ENCODE results near the gene CDC25B.

CDC25B gene

DNA sequence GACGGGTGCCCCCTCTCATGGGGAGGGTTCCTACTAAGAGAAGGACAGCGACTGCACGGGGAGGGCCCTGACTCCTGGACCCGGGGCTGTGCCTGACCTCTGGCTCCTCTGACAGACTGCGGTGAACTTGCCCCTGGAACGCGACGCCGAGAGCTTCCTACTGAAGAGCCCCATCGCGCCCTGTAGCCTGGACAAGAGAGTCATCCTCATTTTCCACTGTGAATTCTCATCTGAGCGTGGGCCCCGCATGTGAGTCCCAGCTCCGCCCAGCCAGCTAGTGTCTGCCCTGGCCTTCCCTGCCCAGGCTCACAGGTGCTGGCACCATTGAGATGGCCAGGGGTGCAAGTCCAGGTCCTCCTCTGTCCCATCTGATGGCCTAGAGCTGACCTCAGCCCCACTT is 7.2 kb downstream of the CDC25B start (continued):
- TF ChIP-seq PPARA (CRISPR knock-in tag; IDR thresholded peaks at IDR 0.05; ENCODE audit: borderline replicate concordance) (no peak), RARB (CRISPR knock-in tag; IDR thresholded peaks at IDR 0.05) (no peak), ZNF70 (CRISPR knock-in tag; IDR thresholded peaks at IDR 0.05) (no peak), BACH2 (CRISPR knock-in tag; IDR thresholded peaks at IDR 0.05; ENCODE audit: borderline replicate concordance) (no peak), TCF4 (CRISPR knock-in tag; IDR thresholded peaks at IDR 0.05; ENCODE audit: borderline replicate concordance) (no peak)

DNA sequence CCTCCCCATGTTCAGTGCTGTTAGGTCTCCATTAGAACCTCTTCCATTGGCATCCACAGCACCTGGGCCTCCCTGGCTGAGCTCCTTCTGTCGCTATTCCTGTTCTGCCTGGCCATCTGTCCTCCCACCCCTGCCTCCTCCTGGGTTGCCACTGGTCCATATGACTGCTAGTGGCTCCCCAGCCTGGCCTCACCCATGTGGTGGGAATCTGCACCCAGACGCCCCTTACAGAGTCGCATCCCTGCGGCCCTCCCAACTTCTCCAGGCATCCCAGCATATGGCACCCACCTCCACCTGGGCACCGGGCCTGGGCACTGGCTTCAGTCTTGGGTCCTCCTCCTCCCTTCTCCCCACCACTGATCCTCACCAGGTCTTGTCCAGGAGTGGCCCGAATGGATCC is 7.7 kb downstream of the CDC25B start:
- TF ChIP-seq, protein P1, sequence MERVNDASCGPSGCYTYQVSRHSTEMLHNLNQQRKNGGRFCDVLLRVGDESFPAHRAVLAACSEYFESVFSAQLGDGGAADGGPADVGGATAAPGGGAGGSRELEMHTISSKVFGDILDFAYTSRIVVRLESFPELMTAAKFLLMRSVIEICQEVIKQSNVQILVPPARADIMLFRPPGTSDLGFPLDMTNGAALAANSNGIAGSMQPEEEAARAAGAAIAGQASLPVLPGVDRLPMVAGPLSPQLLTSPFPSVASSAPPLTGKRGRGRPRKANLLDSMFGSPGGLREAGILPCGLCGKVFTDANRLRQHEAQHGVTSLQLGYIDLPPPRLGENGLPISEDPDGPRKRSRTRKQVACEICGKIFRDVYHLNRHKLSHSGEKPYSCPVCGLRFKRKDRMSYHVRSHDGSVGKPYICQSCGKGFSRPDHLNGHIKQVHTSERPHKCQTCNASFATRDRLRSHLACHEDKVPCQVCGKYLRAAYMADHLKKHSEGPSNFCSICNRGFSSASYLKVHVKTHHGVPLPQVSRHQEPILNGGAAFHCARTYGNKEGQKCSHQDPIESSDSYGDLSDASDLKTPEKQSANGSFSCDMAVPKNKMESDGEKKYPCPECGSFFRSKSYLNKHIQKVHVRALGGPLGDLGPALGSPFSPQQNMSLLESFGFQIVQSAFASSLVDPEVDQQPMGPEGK (CRISPR knock-in tag; IDR thresholded peaks at IDR 0.05; ENCODE audit: borderline replicate concordance), result no peak
- no peak for TF ChIP-seq OSR1 (CRISPR knock-in tag; IDR thresholded peaks at IDR 0.05)
- TF ChIP-seq, protein P2, sequence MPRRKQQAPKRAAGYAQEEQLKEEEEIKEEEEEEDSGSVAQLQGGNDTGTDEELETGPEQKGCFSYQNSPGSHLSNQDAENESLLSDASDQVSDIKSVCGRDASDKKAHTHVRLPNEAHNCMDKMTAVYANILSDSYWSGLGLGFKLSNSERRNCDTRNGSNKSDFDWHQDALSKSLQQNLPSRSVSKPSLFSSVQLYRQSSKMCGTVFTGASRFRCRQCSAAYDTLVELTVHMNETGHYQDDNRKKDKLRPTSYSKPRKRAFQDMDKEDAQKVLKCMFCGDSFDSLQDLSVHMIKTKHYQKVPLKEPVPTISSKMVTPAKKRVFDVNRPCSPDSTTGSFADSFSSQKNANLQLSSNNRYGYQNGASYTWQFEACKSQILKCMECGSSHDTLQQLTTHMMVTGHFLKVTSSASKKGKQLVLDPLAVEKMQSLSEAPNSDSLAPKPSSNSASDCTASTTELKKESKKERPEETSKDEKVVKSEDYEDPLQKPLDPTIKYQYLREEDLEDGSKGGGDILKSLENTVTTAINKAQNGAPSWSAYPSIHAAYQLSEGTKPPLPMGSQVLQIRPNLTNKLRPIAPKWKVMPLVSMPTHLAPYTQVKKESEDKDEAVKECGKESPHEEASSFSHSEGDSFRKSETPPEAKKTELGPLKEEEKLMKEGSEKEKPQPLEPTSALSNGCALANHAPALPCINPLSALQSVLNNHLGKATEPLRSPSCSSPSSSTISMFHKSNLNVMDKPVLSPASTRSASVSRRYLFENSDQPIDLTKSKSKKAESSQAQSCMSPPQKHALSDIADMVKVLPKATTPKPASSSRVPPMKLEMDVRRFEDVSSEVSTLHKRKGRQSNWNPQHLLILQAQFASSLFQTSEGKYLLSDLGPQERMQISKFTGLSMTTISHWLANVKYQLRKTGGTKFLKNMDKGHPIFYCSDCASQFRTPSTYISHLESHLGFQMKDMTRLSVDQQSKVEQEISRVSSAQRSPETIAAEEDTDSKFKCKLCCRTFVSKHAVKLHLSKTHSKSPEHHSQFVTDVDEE (CRISPR knock-in tag; IDR thresholded peaks at IDR 0.05), result no peak
- no peak for TF ChIP-seq ESRRG (CRISPR knock-in tag; IDR thresholded peaks at IDR 0.05)
- TF ChIP-seq, protein P3, sequence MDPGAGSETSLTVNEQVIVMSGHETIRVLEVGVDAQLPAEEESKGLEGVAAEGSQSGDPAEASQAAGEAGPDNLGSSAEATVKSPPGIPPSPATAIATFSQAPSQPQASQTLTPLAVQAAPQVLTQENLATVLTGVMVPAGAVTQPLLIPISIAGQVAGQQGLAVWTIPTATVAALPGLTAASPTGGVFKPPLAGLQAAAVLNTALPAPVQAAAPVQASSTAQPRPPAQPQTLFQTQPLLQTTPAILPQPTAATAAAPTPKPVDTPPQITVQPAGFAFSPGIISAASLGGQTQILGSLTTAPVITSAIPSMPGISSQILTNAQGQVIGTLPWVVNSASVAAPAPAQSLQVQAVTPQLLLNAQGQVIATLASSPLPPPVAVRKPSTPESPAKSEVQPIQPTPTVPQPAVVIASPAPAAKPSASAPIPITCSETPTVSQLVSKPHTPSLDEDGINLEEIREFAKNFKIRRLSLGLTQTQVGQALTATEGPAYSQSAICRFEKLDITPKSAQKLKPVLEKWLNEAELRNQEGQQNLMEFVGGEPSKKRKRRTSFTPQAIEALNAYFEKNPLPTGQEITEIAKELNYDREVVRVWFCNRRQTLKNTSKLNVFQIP (CRISPR knock-in tag; IDR thresholded peaks at IDR 0.05; ENCODE audit: borderline replicate concordance, low read depth), result no peak
- no peak for TF ChIP-seq BACH2 (CRISPR knock-in tag; IDR thresholded peaks at IDR 0.05; ENCODE audit: borderline replicate concordance)
- no peak for ATAC-seq

DNA sequence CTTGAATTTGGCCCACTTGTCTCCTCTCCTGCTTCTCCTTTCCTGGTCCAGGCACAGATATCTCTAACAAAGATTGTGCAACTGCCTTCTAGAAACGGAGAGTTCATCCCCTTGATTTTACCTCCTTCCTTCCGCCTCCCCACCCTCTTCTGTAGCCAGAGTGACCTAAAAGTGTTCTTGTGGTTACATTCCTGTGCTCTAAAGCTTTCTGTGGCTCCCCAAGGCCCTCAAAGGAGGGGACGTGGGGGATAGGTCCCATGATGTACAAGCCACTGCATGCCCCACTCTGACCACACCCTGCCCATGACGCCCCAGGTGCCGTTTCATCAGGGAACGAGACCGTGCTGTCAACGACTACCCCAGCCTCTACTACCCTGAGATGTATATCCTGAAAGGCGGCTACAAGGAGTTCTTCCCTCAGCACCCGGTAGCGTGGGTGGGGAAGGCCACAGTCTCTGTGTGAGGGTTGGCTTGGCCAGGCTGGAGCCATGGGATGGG is 8.2 kb downstream of the CDC25B start:
- TF ChIP-seq SNAI2 (CRISPR knock-in tag; IDR thresholded peaks at IDR 0.05) (no peak), ZNF565 (CRISPR knock-in tag; conservative IDR thresholded peaks at IDR 0.05; ENCODE audit: low read depth) (no peak), RARB (CRISPR knock-in tag; IDR thresholded peaks at IDR 0.05) (no peak), ZFP30 (CRISPR knock-in tag; IDR thresholded peaks at IDR 0.05) (no peak), CSDC2 (CRISPR knock-in tag; IDR thresholded peaks at IDR 0.05) (no peak), OSR1 (CRISPR knock-in tag; IDR thresholded peaks at IDR 0.05) (no peak), BACH2 (CRISPR knock-in tag; IDR thresholded peaks at IDR 0.05; ENCODE audit: borderline replicate concordance) (no peak), TOX (CRISPR knock-in tag; IDR thresholded peaks at IDR 0.05; ENCODE audit: borderline replicate concordance) (no peak), ZC3H10 (CRISPR knock-in tag; IDR thresholded peaks at IDR 0.05) (no peak), ZNF70 (CRISPR knock-in tag; IDR thresholded peaks at IDR 0.05) (no peak)
- TF ChIP-seq, protein P2 (CRISPR knock-in tag; IDR thresholded peaks at IDR 0.05), result no peak
- TF ChIP-seq, protein P4, sequence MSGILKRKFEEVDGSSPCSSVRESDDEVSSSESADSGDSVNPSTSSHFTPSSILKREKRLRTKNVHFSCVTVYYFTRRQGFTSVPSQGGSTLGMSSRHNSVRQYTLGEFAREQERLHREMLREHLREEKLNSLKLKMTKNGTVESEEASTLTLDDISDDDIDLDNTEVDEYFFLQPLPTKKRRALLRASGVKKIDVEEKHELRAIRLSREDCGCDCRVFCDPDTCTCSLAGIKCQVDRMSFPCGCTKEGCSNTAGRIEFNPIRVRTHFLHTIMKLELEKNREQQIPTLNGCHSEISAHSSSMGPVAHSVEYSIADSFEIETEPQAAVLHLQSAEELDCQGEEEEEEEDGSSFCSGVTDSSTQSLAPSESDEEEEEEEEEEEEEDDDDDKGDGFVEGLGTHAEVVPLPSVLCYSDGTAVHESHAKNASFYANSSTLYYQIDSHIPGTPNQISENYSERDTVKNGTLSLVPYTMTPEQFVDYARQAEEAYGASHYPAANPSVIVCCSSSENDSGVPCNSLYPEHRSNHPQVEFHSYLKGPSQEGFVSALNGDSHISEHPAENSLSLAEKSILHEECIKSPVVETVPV (CRISPR knock-in tag; IDR thresholded peaks at IDR 0.05), result no peak
- TF ChIP-seq, protein P1 (CRISPR knock-in tag; IDR thresholded peaks at IDR 0.05; ENCODE audit: borderline replicate concordance), result no peak
- no peak for ATAC-seq
